DND-41 (cell line): ENCODE measurements around the gene SLC39A5.
"Not testable (repeated sequence)": the region's sequence is repeated elsewhere in the genome, so short reads cannot be mapped to it uniquely, and the experiment has no call there.

Experiments
- ATAC-seq: fragments of 200-7000 bp; cut with Tn5 transposase; 3 replicates; pipeline ENCODE4 v1.9.1; 2021; ENCODE audit warnings: low read depth; ENCODE audit not compliant: insufficient read depth
- DNase-seq: peaks from one replicate; pipeline ENCODE4 v3.0.0-alpha.2; 2020
- H2AFZ ChIP-seq: 2 replicates; pipeline ENCODE4 v1.6.0; 2012; ENCODE audit warnings: low read depth, low read length
- H3K27ac ChIP-seq: 2 replicates; pipeline ENCODE4 v1.5.1; 2012; ENCODE audit warnings: low read length, inconsistent platforms
- H3K27me3 ChIP-seq: fragments of 200-600 bp; sonication (generic); 2 replicates; pipeline ENCODE4 v1.6.0; 2012; ENCODE audit warnings: low read length, mild to moderate bottlenecking, inconsistent platforms; ENCODE audit not compliant: insufficient read depth, poor library complexity
- H3K36me3 ChIP-seq: 2 replicates; pipeline ENCODE4 v1.5.1; 2012; ENCODE audit warnings: low read length, inconsistent platforms; ENCODE audit not compliant: insufficient read depth
- H3K4me1 ChIP-seq: 2 replicates; pipeline ENCODE4 v1.5.1; 2012; ENCODE audit warnings: mild to moderate bottlenecking, low read length; ENCODE audit not compliant: insufficient read depth
- H3K4me2 ChIP-seq: 2 replicates; pipeline ENCODE4 v1.6.0; 2012; ENCODE audit warnings: mild to moderate bottlenecking, moderate library complexity, low read length, inconsistent platforms; ENCODE audit not compliant: insufficient read depth
- H3K4me3 ChIP-seq, 2 experiments: fragments of 200-600 bp in 1 of 2; shearing (Covaris generic) in 1 of 2; 2 replicates each; pipeline ENCODE4 v1.5.1; 2012 to 2016; ENCODE audit warnings: inconsistent platforms in 2 of 2, low read length in 2 of 2, mild to moderate bottlenecking in 2 of 2, low read depth in 1 of 2, moderate library complexity in 1 of 2
- H3K79me2 ChIP-seq: 2 replicates; pipeline ENCODE4 v1.6.0; 2012; ENCODE audit warnings: low read length, inconsistent platforms; ENCODE audit not compliant: insufficient read depth
- H3K9ac ChIP-seq: 2 replicates; pipeline ENCODE4 v1.6.0; 2012; ENCODE audit warnings: low read depth, mild to moderate bottlenecking, inconsistent platforms, low read length, moderate library complexity
- H3K9me3 ChIP-seq: 2 replicates; pipeline ENCODE4 v1.5.1; 2012; ENCODE audit warnings: low read length, moderate library complexity, mild to moderate bottlenecking, inconsistent platforms; ENCODE audit not compliant: insufficient read depth, severe bottlenecking
- H4K20me1 ChIP-seq: 2 replicates; pipeline ENCODE4 v1.6.0; 2012; ENCODE audit warnings: low read length; ENCODE audit not compliant: insufficient read depth
- EZH2 ChIP-seq: IDR thresholded peaks from 3 replicates; pipeline ENCODE4 v1.6.1; 2012; ENCODE audit warnings: borderline replicate concordance, low read depth, mild to moderate bottlenecking, moderate library complexity, low read length, inconsistent platforms; ENCODE audit not compliant: severe bottlenecking
- TF ChIP-seq, protein P1 (sequence below): IDR thresholded peaks from 2 replicates; pipeline ENCODE4 v1.5.1; 2012; ENCODE audit warnings: borderline replicate concordance, low read length, moderate library complexity, mild to moderate bottlenecking; ENCODE audit not compliant: poor library complexity, severe bottlenecking; ENCODE audit errors: extremely low read depth

The SLC39A5 gene

DNA sequence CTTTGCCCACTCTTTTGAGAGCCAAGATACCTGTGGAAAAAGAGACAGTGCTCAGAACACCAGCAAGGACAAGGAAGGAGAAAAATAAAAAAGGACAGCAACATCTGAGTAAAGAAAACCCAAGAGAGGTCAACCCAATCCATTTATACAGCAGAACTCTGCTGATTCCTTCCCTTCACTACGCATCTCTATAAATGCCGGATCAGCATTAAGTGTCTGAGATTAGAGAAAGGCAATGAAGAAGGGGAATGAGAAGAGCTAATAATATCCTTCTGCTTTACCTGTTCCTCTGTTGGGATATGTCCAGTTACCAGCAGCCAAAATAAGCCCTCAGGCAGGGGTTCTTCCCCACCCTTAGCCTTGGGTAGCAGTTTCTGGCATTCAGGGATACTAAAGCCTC is 52.7 kb downstream of the SLC39A5 start:
- H3K36me3 ChIP-seq, result peaks cover 83% of the 10 kb centered on the region
- no peak overlapping the region for H3K9ac ChIP-seq
- H4K20me1 ChIP-seq, result no peaks in the 10 kb centered on the region
- DNase-seq (no peak), ATAC-seq (no peak)
- no peak overlapping the region for H3K4me2 ChIP-seq
- H3K4me3 ChIP-seq, result no peak overlapping the region
- H2AFZ ChIP-seq, result no peak overlapping the region
- no peak overlapping the region for H3K27ac ChIP-seq
- H3K79me2 ChIP-seq, result peaks cover 15% of the 10 kb centered on the region
- H3K9me3 ChIP-seq, result no peaks in the 10 kb centered on the region
- no peaks in the 10 kb centered on the region for H3K27me3 ChIP-seq
- no peaks in the 10 kb centered on the region for H3K4me1 ChIP-seq
- TF ChIP-seq, protein P1, sequence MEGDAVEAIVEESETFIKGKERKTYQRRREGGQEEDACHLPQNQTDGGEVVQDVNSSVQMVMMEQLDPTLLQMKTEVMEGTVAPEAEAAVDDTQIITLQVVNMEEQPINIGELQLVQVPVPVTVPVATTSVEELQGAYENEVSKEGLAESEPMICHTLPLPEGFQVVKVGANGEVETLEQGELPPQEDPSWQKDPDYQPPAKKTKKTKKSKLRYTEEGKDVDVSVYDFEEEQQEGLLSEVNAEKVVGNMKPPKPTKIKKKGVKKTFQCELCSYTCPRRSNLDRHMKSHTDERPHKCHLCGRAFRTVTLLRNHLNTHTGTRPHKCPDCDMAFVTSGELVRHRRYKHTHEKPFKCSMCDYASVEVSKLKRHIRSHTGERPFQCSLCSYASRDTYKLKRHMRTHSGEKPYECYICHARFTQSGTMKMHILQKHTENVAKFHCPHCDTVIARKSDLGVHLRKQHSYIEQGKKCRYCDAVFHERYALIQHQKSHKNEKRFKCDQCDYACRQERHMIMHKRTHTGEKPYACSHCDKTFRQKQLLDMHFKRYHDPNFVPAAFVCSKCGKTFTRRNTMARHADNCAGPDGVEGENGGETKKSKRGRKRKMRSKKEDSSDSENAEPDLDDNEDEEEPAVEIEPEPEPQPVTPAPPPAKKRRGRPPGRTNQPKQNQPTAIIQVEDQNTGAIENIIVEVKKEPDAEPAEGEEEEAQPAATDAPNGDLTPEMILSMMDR, result no peak
- TF ChIP-seq EZH2, result no peak

DNA sequence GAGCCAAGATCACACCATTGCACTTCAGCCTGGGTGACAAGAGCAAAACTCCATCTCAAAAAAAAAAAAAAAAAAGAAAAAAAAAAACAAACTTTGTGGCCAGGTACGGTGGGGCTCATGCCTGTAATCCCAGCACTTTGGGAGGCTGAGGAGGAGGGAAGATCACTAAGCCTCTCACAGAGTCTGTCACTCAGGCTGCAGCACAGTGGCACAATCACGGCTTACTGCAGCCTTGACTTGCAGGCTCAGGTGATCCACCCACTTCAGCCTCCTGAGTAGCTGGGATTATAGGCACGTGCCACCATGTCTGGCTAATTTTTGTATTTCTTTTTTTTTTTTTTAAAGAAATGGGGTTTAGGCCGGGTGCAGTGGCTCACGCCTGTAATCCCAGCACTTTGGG is 54.4 kb downstream of the SLC39A5 start:
- not testable (repeated sequence) for DNase-seq, H3K4me3 ChIP-seq, H3K4me2 ChIP-seq, H3K4me1 ChIP-seq, H4K20me1 ChIP-seq, ATAC-seq, H3K9me3 ChIP-seq, H3K9ac ChIP-seq, H3K27ac ChIP-seq, H3K27me3 ChIP-seq, H2AFZ ChIP-seq
- peaks cover 74% of the 10 kb centered on the region for H3K36me3 ChIP-seq
- H3K79me2 ChIP-seq, result peaks cover 32% of the 10 kb centered on the region

DNA sequence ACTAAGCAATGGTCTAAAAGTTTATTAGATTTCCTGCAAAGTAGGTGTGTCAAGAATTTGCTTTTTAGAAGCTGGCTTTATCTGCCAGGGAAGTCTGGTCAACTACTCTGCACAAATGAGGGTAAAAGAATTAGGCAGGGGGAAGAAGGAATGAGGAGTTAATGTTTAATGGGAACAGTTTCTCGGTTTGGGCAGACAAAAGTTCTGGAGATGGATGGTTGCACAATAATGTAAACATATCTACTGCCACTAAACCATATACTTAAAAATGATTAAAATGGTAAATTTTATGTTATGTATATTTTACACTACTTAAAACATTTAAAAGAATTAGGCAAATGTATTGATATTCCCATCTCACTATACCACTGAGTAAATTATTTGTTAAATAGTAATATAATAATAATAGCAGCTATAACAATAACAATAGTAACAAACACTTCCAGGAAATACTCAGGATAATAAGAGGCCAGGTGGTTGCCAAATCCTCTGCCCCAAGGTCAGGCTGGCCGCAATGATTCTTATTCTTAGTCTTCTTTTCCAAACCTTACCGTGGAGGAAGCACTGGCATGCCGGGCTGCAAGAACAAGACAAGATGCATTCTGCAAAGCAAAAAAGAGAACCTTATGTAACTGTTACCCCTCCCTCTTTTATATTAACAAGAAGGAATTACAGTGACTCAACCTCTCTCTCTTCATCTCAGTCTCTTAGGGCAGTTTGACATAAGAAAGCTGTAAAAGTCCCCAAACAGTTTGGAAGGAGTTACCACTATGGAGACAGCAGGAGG is 56.4 kb downstream of the SLC39A5 start:
- H3K9ac ChIP-seq, result no peak overlapping the region
- no peak overlapping the region for H3K4me3 ChIP-seq
- no peak overlapping the region for H2AFZ ChIP-seq
- no peaks in the 10 kb centered on the region for H3K27me3 ChIP-seq
- H3K9me3 ChIP-seq, result no peaks in the 10 kb centered on the region
- H4K20me1 ChIP-seq, result peaks cover 9% of the 10 kb centered on the region; the same call in 1 of the 2 replicates
- no peak overlapping the region for H3K27ac ChIP-seq
- ATAC-seq, result no peak
- TF ChIP-seq EZH2, result no peak
- TF ChIP-seq, protein P1, result no peak
- no peak for DNase-seq
- no peak overlapping the region for H3K4me2 ChIP-seq
- peaks cover 66% of the 10 kb centered on the region for H3K36me3 ChIP-seq
- no peaks in the 10 kb centered on the region for H3K4me1 ChIP-seq
- peaks cover 51% of the 10 kb centered on the region for H3K79me2 ChIP-seq
